HPDE6-E6E7 (cell line): ENCODE data around the gene UTP18.
"Not testable (repeated sequence)": the region's sequence is repeated elsewhere in the genome, so short reads cannot be mapped to it uniquely, and the experiment has no call there.

Source experiments
- DNase-seq: peaks from one replicate; pipeline ENCODE4 v3.0.0; 2011; ENCODE audit warnings: missing footprints; ENCODE audit errors: extremely low spot score

The UTP18 gene

DNA sequence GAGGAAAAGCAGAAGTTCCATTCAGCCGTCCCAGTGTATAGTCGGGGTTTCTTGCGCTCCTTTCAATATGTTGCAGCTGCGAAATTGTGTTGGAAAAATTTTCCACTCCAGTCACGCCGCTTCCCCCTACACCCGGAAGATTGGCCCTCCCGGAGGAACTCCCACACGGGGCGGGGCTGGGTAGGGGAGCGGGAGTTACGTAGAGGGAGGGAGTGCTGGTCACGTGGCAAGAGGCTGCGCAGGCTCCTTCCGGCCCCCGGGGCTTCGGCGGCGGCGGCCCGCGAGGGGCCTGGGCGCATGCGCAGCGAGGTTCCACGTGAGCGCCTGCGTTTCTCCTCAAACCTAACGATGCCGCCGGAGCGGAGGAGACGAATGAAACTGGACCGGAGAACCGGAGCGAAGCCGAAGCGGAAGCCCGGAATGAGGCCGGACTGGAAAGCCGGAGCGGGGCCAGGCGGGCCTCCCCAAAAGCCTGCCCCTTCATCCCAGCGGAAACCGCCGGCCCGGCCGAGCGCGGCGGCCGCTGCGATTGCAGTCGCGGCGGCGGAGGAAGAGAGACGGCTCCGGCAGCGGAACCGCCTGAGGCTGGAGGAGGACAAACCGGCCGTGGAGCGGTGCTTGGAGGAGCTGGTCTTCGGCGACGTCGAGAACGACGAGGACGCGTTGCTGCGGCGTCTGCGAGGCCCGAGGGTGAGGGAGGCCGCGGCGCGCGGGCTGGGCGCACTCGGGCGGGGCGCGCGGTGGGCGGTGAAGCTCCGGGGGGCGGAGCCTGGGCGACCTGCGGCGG, at the start of gene UTP18:
UTP18 (plus strand) TSS at position 310 of the 787 bp plus-strand sequence; CDS start at position 349, 39 bp downstream.
- peak; percentile 98 for DNase-seq

DNA sequence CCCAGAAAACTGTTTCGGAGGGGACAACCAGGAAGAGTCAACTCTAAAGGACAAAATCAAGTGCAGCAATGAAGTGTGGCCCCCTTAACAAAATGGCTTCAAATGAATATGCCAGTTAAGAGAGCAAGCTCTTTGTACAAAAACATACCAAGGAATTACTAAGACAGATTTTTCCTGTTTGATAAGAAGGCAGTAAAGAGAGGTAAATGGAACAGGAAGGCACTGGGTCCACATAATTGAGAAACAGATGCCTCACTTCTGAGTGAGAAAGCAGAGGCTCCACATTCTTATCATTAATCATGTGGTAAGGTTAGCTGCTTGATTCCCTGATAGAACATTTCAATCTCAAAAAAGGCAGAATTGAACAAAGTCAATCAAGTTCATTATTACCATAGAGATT, 45.4 kb upstream of the UTP18 start:
- DNase-seq: no peak

DNA sequence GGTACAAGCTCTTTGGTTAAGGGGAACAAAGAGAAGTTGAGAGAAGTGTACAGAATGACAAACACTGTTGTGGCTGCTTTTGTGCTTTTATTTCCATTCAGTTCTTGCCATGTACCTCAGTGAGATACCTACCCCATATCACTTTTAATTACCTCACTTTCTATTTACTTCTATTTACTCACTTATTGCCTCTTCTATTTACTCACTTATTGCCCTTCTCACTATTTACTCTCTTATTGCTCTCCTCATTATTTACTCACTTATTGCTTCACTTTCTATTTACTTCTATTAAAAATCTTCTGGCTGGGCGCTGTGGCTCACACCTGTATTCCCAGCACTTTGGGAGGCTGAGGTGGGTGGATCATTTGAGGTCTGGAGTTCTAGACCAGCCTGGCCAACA, 42.4 kb upstream of the UTP18 start:
- no peak for DNase-seq

DNA sequence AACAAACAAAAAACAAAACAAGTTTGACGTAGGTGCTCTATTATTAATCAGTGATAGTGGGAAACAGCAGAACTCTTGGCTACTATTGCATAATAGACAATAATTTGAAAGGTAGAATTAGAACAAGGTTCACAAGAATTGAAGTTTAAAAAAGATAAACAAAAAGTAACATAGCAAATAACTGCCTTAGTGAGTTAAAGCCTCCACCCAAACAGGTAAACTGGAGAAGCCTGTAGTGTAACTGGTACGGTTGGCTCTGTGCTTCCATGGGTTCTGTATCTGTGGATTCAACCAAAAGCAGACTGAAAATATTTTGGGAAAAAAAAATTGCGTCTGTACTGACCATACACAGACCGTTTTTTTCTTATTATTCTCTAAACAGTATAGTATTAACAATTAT, 39.0 kb upstream of the UTP18 start:
- DNase-seq: no peak

DNA sequence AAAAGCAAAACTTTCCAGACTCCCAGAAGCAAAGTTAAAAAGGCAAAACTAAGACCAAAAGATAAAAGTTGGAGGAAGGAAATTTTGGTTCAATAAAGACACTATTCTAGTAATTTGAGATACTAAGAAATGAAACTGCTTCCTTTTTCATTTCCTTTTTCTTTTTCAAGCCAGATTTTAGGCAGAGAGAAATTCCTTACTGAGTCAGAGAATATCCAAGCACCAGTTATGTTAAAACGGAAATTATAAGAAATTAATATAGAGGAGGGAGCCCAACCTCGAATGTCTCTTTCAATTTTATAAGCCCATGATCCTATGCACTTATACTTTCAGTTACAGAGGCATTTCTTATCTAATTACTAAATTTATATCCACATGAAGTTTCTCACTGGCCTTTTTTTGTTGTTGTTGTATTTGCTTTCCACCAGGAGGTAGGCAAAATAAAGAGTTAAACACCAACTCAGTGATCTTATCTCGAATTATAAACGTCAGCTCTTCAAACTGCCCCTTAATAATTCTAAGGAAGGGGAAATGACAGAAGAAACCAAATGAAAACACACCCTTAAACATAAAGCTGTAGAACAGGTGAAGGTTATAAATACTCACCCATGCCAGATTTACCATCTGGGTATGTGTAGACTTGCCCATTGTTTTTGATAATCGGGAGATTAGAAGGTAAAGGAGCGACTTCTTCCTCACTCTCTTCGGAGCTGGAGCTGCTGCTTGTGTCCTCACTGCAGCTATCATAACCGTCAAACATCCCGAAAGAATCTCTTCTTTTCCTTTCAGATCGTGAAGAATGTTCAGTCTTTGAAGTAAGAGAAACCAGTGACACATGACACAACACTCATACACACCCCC, 35.7 kb upstream of the UTP18 start:
- DNase-seq: no peak

DNA sequence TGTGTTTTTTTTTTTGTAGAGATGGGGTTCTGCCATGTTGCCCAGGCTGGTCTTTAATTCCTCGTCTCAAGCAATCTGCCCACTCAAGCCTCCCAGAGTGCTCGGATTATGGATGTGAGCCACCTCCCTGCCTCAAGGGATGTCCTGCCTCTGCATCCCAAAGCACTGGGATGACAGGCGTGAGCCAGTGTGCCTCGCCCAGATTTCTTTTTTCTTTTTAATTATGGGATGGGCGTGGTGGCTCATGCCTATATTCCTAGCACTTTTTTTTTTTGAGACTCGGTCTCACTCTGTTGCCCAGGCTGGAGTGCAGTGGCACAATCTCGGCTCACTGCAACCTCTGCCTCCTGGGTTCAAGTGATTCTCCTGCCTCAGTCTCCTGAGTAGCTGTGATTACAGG, 34.8 kb upstream of the UTP18 start:
- not testable (repeated sequence) for DNase-seq

DNA sequence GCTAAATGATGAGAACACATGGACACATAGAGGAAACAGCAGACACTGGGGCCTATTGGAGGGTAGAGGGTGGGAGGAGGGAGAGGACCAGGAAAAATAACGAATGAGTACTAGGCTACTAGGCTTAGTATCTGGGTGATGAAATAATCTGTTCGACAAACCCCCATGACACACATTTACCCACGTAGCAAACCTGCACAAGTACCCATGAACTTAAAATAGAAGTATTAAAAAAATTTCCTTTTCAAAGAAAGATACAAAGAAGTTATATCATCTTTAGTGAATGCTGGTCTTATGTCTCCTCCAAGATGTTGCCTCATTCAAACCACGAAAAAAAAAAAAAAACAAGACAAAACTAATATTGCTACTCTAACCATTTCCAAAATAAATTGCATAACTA, 32.2 kb upstream of the UTP18 start:
- no peak for DNase-seq

DNA sequence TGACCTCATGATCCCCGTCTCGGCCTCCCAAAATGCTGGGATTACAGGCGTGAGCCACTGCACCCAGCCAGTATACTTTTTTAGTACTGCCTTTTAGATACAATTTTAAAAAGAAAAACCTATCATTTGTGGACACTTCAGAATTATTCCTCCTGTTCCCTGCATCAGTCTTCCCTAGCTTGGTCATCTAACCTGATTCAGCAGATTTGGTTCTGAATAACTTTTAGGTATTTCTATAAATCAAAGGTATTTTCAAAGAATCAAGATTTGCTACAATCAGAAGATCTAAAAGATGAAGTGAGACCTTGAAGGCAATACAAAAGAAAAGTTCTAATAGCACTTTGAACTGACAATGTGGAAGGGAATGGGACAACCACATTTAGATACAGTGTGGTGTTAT, 30.5 kb upstream of the UTP18 start:
- DNase-seq: no peak

DNA sequence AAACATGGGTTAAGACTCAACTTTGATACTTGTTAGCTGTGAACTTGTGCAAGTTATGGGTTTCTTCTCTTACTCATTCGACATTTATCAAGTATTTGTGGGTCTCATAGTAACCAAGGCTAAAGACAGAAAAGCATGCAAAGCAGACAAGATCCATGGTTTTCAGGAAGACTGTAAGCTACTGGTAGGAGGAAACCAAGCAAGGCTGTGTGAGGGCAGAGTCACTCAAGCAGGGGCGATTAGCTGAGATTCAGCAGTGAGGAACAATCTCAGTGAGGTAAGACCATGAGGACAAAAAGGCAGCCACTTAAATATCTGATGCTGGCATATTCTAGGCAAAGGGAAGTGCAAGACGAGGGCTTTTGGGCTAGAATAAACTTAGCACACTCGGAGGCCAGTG, 30.0 kb upstream of the UTP18 start:
- DNase-seq: no peak

DNA sequence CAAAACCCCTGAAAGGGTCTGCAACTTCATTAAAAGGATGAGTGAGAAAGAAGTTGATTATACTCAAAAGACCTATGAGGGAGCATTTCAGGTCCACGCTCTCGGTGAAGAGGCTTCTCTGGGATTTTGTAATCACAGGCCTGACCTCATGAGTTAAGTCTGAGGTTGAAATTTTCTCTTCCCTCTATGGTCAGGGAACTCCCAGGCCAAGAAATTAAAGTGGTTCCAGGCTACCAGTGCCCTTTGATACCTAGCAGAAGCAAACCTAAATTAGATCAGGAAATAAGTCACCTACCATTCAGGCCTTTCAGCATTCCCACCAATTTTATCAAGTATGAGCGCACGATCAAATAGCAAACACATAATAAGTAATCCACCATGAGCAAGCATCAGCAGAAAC, 28.3 kb upstream of the UTP18 start:
- DNase-seq: no peak

DNA sequence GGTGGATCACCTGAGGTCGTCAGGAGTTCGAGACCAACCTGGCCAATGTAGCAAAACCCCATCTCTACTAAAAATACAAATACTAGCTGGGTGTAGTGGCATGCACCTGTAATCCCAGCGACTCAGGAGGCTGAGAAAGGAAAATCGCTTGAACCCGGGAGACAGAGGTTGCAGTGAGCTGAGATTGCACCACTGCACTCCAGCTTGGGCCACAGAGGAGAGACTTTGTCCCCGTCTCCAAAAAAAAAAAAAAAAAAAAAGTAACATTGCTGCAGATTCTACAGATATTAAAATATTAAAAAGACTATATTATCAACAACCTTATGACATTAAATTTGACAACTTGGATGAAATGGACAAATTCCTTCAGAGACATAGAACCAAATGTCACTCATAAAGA, 26.2 kb upstream of the UTP18 start:
- DNase-seq: no peak

DNA sequence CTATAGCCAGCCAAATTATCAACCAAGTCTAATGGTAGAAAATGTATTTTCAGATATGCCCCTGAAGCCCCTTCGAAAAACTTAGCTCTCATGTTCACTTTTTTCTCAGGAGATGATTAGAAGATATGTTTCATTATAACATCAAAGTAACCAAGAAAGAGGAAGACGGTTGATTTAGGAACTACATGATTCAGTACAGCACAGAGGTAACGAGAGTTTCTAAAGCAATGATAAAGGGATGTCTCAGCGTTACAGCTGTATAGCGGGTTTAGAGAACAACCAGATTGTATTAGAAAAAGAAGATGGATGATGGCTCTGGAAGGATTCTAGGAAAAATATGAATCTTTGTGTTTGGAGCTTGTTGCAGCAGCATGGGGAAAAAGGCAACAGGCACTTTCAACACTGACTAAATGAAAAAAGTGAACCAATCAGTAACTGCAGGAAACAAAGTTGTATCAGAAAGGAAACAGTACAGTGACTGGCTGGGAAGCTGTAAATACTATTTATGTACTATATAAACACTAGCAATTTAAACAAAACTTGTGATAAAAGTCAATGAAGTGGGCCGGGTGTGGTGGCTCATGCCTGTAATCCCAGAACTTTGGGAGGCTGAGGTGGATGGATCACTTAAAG, 22.0 kb upstream of the UTP18 start:
- no peak for DNase-seq

DNA sequence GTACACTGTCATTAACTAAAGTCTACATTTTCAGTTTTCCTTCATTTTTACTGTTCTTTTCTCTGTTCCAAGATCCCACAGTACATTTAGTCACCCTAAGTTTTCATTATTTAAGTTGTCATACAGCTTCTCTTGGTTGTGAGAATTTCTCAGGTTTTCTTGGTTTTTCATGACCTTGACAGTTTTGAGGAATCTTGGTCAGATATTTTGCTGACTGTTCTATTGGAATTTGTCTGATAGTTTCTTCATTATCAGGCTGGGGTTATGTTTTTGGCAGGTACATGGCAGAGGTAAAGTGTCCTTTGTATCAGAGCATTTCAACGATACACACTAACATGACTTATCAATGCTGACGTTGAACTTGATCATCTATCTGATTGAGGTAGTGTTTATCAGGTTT, 20.1 kb upstream of the UTP18 start:
- DNase-seq: no peak

DNA sequence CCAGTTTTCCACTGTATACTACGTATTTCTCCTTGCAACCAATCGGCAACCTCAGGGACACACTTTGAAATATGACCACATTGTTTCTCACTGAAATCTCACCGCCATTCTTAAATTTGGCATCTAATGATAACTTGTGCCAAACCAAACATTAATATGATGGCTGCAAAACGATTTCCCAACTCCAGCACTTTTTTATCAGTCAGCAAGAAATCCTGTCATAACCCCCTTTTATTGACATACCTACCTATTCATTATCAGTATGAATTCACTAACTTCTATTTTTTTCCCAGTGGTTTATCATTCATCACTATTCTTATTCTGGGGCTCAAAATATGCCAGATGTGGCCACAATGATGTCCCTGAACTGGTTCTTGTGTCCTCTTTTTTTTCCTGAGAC, 16.3 kb upstream of the UTP18 start:
- no peak for DNase-seq

DNA sequence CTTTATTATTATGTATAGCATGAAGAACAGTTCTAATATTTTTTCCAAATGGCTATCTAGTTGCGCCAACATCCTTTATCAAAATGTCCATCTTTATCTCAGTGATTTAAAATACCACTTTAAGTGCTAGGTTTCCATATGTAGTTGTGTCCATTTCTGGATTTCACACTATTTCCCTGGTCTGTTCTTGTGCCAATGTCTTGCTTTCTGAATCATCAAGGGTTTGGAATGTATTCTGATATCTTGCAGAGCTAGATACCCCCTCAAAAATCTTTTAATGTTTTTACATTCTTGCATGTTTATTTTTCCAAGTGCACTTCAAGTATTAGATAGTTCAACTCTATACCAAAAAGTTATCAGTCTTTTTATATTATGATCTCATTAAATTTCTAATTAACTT, 14.8 kb upstream of the UTP18 start:
- DNase-seq: no peak

DNA sequence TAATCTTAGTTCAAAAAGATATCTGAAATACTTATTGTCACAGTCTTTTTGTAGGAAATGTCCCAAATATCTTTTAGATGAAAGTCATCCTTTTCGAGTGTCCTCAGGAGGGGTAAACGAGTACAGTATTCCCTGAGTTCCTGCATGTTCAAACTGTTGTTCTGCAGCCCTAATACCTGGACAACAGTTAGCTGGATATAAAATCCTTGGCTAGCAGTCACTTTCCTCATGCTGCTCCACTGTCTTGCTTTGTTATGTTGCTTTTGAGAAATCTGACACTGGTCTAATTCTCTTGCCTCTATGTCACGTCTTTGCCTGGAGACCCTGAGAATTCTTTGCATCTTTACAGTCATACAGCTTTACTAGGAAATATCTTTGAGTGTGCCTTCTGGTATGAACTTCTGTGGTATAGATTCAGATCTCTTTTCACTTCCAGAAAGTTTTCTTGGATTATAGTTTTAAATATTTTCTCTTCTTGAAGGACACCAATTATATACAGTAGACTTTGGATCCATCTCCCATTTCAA, 10.0 kb upstream of the UTP18 start:
- DNase-seq: no peak

DNA sequence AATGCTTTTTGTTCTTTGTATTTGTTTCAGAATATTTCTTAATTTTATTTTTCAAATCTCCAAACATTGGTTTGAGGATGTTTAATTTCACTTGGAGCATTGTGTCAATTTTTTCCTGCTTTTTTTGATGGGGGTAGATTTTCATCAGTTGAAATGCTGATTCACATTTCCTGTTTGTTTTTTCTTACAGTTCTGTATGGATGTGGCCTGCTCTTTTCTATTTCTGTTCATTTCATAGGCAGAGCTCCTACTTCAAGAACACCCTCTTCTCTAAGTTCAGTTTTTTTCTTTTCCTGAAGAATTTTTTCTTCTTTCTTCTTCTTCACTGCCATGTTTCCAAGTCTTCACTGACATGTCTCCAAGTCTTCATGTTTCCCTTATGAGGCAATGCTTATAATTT, 9.3 kb upstream of the UTP18 start:
- no peak for DNase-seq

DNA sequence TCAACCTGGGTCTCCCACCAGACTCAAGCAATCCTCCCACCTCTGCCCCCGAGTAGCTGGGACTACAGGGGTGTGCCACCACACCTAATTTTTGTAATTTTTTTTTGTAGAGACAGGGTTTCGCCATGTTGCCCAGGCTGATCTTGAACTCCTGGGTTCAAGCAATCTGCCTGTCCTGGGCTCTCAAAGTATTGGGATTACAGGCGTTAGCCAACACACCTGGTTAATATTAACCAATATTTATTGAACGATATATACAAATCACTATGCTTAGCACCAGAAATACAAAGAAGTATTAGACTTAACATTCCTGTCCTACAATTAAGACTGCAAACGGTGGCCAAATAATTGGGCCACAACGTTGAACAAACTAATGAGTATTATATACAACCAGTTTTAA, 4.7 kb upstream of the UTP18 start:
- DNase-seq: no peak

DNA sequence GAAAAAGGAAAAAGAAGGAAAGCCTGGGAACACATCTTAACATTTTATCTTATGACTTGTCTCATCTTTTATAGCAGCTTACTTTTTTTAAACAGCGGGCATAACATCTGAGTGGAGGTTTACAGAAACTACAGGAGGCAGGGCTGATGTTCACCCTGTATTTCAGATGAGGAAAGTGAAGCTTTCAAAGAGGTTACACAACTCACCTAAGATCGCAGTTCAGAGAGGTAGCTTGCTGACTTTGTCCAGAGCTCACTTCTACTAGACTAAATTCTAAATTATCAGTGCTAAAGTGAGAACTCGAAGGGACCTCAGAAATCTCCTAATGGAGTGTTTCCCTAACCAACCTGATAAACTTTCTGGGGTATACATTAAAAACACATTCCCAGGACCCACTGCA, 4.2 kb upstream of the UTP18 start:
- DNase-seq: no peak

DNA sequence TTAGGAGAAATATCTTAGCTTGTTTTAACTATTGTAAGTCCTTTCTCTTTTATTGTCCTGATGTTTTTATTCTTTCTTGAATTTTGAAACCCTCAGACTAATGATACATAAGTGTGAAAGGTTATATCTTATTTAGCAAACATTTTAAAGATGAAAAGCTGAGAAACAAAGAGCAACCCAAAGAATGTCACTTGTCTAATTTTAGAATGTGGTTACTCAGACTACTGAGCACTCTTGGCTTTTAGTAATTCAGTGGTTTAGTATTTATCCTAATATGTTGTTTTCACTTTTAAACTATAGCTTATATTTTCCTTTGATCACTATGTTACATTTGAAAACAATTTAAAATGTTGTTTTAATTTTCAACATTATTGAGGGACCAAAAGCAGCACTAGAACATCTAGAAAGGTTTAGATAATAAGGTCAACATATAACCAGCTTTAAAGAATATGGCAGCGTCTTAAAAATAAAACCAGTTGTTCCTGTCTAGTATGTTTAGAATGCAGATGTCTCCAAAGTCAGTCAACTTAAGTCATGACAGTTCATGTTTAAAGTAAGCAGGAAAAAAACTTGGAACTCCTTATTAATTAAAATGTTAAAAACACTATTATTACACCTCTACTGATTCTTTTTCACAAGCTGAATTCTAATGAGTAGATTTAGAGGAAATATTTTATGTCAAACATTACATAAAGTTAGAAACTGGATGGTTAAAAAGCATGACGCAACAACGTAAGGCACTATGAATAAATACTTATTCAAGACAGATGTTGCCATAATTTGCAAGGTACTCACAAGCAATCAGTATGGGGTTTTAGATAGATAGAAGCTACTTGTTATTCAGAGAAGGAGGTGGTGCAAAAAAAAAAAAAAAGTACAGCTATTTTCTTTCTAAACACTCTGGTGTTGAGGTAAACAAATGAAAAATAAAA, 2.9 kb upstream of the UTP18 start:
- no peak for DNase-seq
